ENCODE measurements around the gene SS18L1.
A peak's percentile ranks its signal among the peaks of the same experiment; 100 is the strongest.

SS18L1 gene

DNA sequence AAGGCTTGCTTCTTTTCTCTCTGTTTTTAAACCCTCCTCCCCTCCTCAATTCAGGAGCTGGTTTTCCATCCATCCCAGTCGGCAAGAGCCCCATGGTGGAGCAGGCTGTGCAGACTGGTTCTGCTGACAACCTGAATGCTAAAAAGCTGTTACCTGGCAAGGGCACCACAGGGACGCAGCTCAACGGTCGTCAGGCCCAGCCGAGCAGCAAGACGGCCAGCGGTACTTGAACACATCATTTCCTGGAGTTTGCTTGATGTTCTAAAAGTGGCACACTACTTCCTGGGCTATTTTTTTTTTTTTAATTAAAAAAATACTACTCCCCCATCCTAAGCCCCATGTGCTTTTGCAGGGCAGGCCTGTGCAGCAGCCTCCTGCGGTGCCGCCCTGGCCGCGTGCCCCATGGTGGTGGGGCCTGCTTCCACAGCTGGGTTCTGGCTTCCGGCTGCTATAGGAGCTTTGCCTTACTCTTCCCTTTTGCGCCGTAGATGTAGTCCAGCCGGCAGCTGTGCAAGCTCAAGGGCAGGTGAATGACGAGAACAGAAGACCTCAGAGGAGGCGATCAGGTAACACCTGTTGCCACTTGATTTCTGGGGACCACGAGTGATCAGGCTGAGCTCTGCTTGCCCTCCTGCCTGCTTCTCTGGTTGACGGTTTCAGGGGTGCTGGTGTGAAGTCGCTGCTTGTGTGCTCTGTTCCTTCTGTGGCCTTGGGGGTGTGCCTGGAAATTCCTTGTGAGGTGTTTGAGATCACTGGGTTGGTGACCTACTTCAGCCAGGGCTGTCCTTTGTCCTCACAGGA is 13.6 kb upstream of the SS18L1 start:
- peaks cover 36% of the 10 kb centered on the region for H3K4me1 Mint-ChIP-seq
- H3K36me3 Mint-ChIP-seq: peaks cover 13% of the 10 kb centered on the region
- H3K9me3 Mint-ChIP-seq: no peaks in the 10 kb centered on the region
- H3K27me3 Mint-ChIP-seq: no peaks in the 10 kb centered on the region
- no peak overlapping the region for H3K27ac Mint-ChIP-seq
- no peak overlapping the region for H3K4me3 Mint-ChIP-seq

GRCh38 chr20:62131560-62132320 is 11.8 kb upstream of the SS18L1 start:
- Mint-ChIP-seq H3K27me3 (no peaks in the 10 kb centered on the region), H3K9me3 (no peaks in the 10 kb centered on the region), H3K4me1 (peaks cover 26% of the 10 kb centered on the region), H3K27ac (peak overlapping the region; percentile 81), H3K4me3 (no peak overlapping the region), H3K36me3 (peaks cover 12% of the 10 kb centered on the region)

- Mint-ChIP-seq H3K4me1 (peaks cover 20% of the 10 kb centered on the region), H3K4me3 (no peak overlapping the region), H3K27ac (peak overlapping the region; percentile 81), H3K27me3 (no peaks in the 10 kb centered on the region), H3K36me3 (peaks cover 12% of the 10 kb centered on the region), H3K9me3 (no peaks in the 10 kb centered on the region)
Observed at GRCh38 chr20:62132421-62132820, 11.1 kb upstream of the SS18L1 start.

GRCh38 chr20:62133051-62133845 is 10.3 kb upstream of the SS18L1 start:
- Mint-ChIP-seq H3K27me3 (no peaks in the 10 kb centered on the region), H3K27ac (no peak overlapping the region), H3K4me3 (no peak overlapping the region), H3K36me3 (peaks cover 13% of the 10 kb centered on the region), H3K4me1 (peaks cover 15% of the 10 kb centered on the region), H3K9me3 (no peaks in the 10 kb centered on the region)

GRCh38 chr20:62133864-62134263 is 9.7 kb upstream of the SS18L1 start:
- Mint-ChIP-seq H3K27me3 (no peaks in the 10 kb centered on the region), H3K27ac (no peak overlapping the region), H3K9me3 (no peaks in the 10 kb centered on the region), H3K4me3 (no peak overlapping the region), H3K36me3 (peaks cover 14% of the 10 kb centered on the region), H3K4me1 (peaks cover 13% of the 10 kb centered on the region)

- Mint-ChIP-seq H3K27ac (no peak overlapping the region), H3K4me1 (peaks cover 13% of the 10 kb centered on the region), H3K9me3 (no peaks in the 10 kb centered on the region), H3K4me3 (no peak overlapping the region), H3K27me3 (no peaks in the 10 kb centered on the region), H3K36me3 (peaks cover 14% of the 10 kb centered on the region)
Observed at GRCh38 chr20:62134735-62135231, 8.8 kb upstream of the SS18L1 start.

- no peaks in the 10 kb centered on the region for H3K9me3 Mint-ChIP-seq
- H3K36me3 Mint-ChIP-seq: peaks cover 15% of the 10 kb centered on the region
- H3K27me3 Mint-ChIP-seq: no peaks in the 10 kb centered on the region
- no peak overlapping the region for H3K27ac Mint-ChIP-seq
- no peak overlapping the region for H3K4me3 Mint-ChIP-seq
- H3K4me1 Mint-ChIP-seq: peaks cover 21% of the 10 kb centered on the region
Observed at GRCh38 chr20:62135573-62136266, 7.8 kb upstream of the SS18L1 start.

- Mint-ChIP-seq H3K4me1 (peaks cover 28% of the 10 kb centered on the region), H3K36me3 (peaks cover 14% of the 10 kb centered on the region), H3K4me3 (no peak overlapping the region), H3K9me3 (no peaks in the 10 kb centered on the region), H3K27ac (peak overlapping the region; percentile 74), H3K27me3 (no peaks in the 10 kb centered on the region)
Observed at GRCh38 chr20:62136283-62137091, 7.1 kb upstream of the SS18L1 start.

- H3K9me3 Mint-ChIP-seq: no peaks in the 10 kb centered on the region
- peaks cover 31% of the 10 kb centered on the region for H3K4me1 Mint-ChIP-seq
- H3K36me3 Mint-ChIP-seq: peaks cover 12% of the 10 kb centered on the region
- H3K27ac Mint-ChIP-seq: peak overlapping the region; percentile 74
- no peak overlapping the region for H3K4me3 Mint-ChIP-seq
- no peaks in the 10 kb centered on the region for H3K27me3 Mint-ChIP-seq
Observed at GRCh38 chr20:62137092-62137384, 6.5 kb upstream of the SS18L1 start.

DNA sequence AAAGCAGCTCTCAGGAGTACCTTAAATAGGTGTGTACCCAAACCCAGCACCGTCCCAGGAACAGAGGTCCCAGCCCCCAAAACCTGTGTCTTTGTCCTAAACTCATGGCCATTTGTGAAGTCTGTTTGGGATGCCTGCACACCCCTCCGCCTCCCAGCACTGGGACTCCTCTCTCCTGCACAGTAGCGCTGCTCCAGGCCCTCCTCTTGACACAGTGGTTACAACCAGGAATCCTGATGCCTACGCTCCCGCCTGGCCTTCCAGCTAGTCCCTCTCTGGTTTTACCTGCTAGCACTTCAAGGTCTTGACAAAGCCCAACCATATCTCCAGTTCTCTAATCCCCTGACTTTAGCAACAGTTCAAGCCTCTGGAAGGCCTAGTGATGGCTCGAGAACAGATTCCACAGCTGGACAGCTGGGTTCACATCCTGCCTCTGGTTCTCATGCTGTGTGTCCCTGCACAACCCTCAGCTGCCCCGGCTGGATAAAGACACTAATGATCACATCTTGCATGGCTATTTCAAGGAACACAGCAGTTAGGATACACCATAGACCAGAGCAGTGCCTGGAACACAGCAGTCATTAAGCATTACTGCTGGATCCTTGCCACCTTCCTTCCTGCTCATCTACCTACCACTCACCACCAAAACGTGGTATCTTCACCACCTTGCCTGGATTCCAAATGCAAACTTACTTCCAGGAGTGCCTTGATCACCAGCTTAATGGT is 5.9 kb upstream of the SS18L1 start:
- Mint-ChIP-seq H3K27ac (peak overlapping the region; percentile 66), H3K36me3 (peaks cover 7% of the 10 kb centered on the region), H3K4me3 (no peak overlapping the region), H3K27me3 (no peaks in the 10 kb centered on the region), H3K4me1 (peaks cover 25% of the 10 kb centered on the region), H3K9me3 (no peaks in the 10 kb centered on the region)

GRCh38 chr20:62138204-62138543 is 5.4 kb upstream of the SS18L1 start:
- no peaks in the 10 kb centered on the region for H3K27me3 Mint-ChIP-seq
- peak overlapping the region; percentile 31 for H3K27ac Mint-ChIP-seq
- H3K4me3 Mint-ChIP-seq: no peak overlapping the region
- no peaks in the 10 kb centered on the region for H3K9me3 Mint-ChIP-seq
- peaks cover 7% of the 10 kb centered on the region for H3K36me3 Mint-ChIP-seq
- H3K4me1 Mint-ChIP-seq: peaks cover 25% of the 10 kb centered on the region

DNA sequence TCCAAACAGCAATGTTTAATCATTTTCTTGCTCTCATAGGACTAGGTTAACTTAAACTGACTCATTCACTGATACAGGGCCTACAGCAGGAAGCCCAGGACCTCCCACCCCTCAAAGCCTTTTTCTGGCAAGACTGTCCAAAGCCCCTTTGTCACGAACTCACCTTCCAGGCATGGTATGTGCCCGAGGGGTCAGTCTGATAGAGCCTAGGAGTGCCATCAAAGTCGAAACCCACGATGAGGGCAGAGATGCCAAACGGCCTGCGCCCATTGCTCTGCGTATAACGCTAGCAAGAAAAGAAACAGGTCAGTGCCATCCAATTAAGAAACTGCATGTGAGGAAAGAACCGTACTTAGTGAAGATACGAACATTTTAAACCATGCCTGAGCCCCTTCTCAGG is 4.7 kb upstream of the SS18L1 start:
- Mint-ChIP-seq H3K27me3 (no peaks in the 10 kb centered on the region), H3K4me3 (no peak overlapping the region), H3K36me3 (peaks cover 7% of the 10 kb centered on the region), H3K9me3 (no peaks in the 10 kb centered on the region), H3K4me1 (peaks cover 25% of the 10 kb centered on the region), H3K27ac (no peak overlapping the region)

DNA sequence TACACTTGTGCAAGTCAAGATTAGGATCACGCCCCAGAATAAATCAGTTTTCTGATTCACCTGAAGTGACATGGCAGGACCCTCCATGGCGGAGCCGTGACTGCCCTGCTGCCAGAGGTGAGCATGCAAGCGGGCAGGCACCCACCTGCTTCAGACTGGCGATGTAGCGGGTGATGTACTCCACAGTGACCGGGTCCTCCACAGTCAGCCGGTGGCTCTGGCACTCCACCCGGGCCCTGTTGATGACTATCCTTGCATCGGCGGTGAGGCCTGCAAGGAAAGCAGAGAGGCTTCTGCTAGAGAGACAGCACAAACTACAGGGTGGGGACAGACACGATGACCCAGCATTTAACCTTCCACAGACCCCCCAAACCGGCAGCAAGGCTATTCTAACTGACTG is 3.9 kb upstream of the SS18L1 start:
- Mint-ChIP-seq H3K36me3 (peaks cover 7% of the 10 kb centered on the region), H3K9me3 (no peaks in the 10 kb centered on the region), H3K27me3 (no peaks in the 10 kb centered on the region), H3K4me1 (peaks cover 28% of the 10 kb centered on the region), H3K4me3 (no peak overlapping the region), H3K27ac (peak overlapping the region; percentile 55)

DNA sequence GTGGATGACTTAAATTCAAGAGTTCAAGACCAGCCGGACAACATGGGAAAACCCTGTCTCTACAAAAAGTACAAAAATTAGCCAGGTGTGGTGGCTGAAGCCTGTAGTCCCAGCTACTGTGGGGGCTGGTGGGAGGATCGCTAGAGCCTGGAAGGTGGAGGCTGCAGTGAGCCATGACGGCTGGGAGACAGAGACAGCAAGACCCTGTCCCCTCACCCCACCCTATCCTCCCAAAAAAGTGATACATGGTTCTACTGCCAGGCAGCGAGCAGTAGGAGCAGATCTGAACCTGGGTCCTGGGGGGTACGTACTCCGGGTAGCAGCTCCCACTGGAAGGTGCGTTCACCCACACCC is 2.5 kb upstream of the SS18L1 start:
- H3K27ac Mint-ChIP-seq: peak overlapping the region; percentile 82

More for the DNA sequence above, 2.5 kb upstream of the SS18L1 start:
- peak overlapping the region; percentile 93 for H3K4me3 Mint-ChIP-seq
- H3K36me3 Mint-ChIP-seq: peaks cover 7% of the 10 kb centered on the region
- no peaks in the 10 kb centered on the region for H3K27me3 Mint-ChIP-seq
- H3K4me1 Mint-ChIP-seq: peaks cover 41% of the 10 kb centered on the region
- H3K9me3 Mint-ChIP-seq: no peaks in the 10 kb centered on the region
